GM23338 (cell line): ENCODE data around the gene SLC6A7. TPM values are rescaled to one million over a fixed set of nuclear protein-coding genes. Genes with fewer than 3 reads are reported as not detected.

Experiments
- ATAC-seq: fragments of 200-7000 bp; cut with Tn5 transposase; 3 replicates; pipeline ENCODE4 v1.9.1; 2020
- DNase-seq: peaks from one replicate; pipeline ENCODE4 v3.0.0-alpha.2; 2015; ENCODE audit warnings: low spot score
- H2AFZ ChIP-seq: fragments of 200-600 bp; sonication (generic); 2 replicates; pipeline ENCODE4 v1.8.0; 2016; ENCODE audit warnings: antibody characterized with exemption, mild to moderate bottlenecking, moderate library complexity
- H3F3A ChIP-seq: fragments of 200-600 bp; sonication (generic); replicated peaks from 2 replicates; pipeline ENCODE4 v1.8.0; 2017; ENCODE audit warnings: antibody characterized with exemption, mixed run types, low read depth
- H3K27ac ChIP-seq: fragments of 200-600 bp; sonication (generic); 2 replicates; pipeline ENCODE4 v1.6.1; 2016; ENCODE audit warnings: low read depth
- H3K27me3 ChIP-seq: fragments of 200-600 bp; sonication (generic); 2 replicates; pipeline ENCODE4 v1.8.0; 2016; ENCODE audit warnings: mild to moderate bottlenecking, mixed run types, moderate library complexity; ENCODE audit not compliant: insufficient read depth
- H3K36me3 ChIP-seq: fragments of 200-600 bp; sonication (generic); 2 replicates; pipeline ENCODE4 v1.8.0; 2016; ENCODE audit warnings: mild to moderate bottlenecking; ENCODE audit not compliant: insufficient read depth
- H3K4me1 ChIP-seq: fragments of 200-600 bp; sonication (generic); 2 replicates; pipeline ENCODE4 v1.8.0; 2016; ENCODE audit warnings: mild to moderate bottlenecking, moderate library complexity; ENCODE audit not compliant: insufficient read depth
- H3K4me2 ChIP-seq: fragments of 200-600 bp; sonication (generic); 2 replicates; pipeline ENCODE4 v1.7.1; 2017; ENCODE audit warnings: mixed run types
- H3K4me3 ChIP-seq: fragments of 200-600 bp; sonication (generic); 2 replicates; pipeline ENCODE4 v1.6.1; 2016; ENCODE audit warnings: mixed run types
- H3K79me2 ChIP-seq: fragments of 200-600 bp; sonication (generic); replicated peaks from 2 replicates; pipeline ENCODE4 v1.8.0; 2017; ENCODE audit warnings: mild to moderate bottlenecking; ENCODE audit not compliant: insufficient read depth
- H3K9me2 ChIP-seq: fragments of 200-600 bp; sonication (generic); 2 replicates; pipeline ENCODE4 v1.8.0; 2017; ENCODE audit not compliant: insufficient read depth
- H4K20me1 ChIP-seq: fragments of 200-600 bp; sonication (generic); replicated peaks from 2 replicates; pipeline ENCODE4 v1.8.0; 2017; ENCODE audit warnings: mild to moderate bottlenecking; ENCODE audit not compliant: insufficient read depth
- H3K27ac Mint-ChIP-seq: 2 replicates; pipeline ENCODE4 v1.8.0; 2020; ENCODE audit warnings: inconsistent platforms, mild to moderate bottlenecking, moderate library complexity, mixed read lengths
- H3K27me3 Mint-ChIP-seq: 3 replicates; pipeline ENCODE4 v1.8.0; 2022; ENCODE audit warnings: low read depth, mild to moderate bottlenecking, moderate library complexity, mixed read lengths, inconsistent platforms; ENCODE audit not compliant: insufficient read depth, poor library complexity
- H3K36me3 Mint-ChIP-seq: 3 replicates; pipeline ENCODE4 v1.8.0; 2021; ENCODE audit warnings: low read depth, mild to moderate bottlenecking, inconsistent platforms, moderate library complexity, mixed read lengths
- H3K4me1 Mint-ChIP-seq: 3 replicates; pipeline ENCODE4 v1.8.0; 2020; ENCODE audit warnings: mild to moderate bottlenecking, inconsistent platforms, mixed read lengths
- H3K4me3 Mint-ChIP-seq: 3 replicates; pipeline ENCODE4 v1.8.0; 2021; ENCODE audit warnings: moderate library complexity, mild to moderate bottlenecking, inconsistent platforms, mixed read lengths
- H3K9me3 Mint-ChIP-seq: 3 replicates; pipeline ENCODE4 v1.8.0; 2020; ENCODE audit warnings: moderate library complexity, mild to moderate bottlenecking, inconsistent platforms, mixed read lengths
- CREB1 ChIP-seq: fragments of 250-450 bp; sonication (Bioruptor Pico); IDR thresholded peaks from 2 replicates; pipeline ENCODE4 v1.5.0; 2020; ENCODE audit warnings: low read depth, mild to moderate bottlenecking, moderate library complexity
- CTCF ChIP-seq, 2 experiments: fragments of 200-600 bp in 1 of 2; sonication (generic) in 1 of 2; conservative IDR thresholded peaks; 2 replicates each; pipeline versions ENCODE4 v1.5.1 to v1.6.1; 2016 to 2017; ENCODE audit warnings: antibody characterized with exemption in 2 of 2, low read depth in 2 of 2, mild to moderate bottlenecking in 2 of 2, moderate library complexity in 1 of 2
- ETS1 ChIP-seq: IDR thresholded peaks from 2 replicates; pipeline ENCODE4 v1.6.1; 2016; ENCODE audit warnings: antibody characterized with exemption
- EZH2 ChIP-seq: fragments of 200-600 bp; sonication (generic); IDR thresholded peaks from one replicate; pipeline ENCODE4 v1.8.0; 2017; ENCODE audit warnings: antibody characterized with exemption, mild to moderate bottlenecking, low read depth; ENCODE audit not compliant: unreplicated experiment
- EZH2phosphoT487 ChIP-seq: fragments of 200-600 bp; sonication (generic); IDR thresholded peaks from one replicate; pipeline ENCODE4 v1.8.1; 2018; ENCODE audit warnings: antibody characterized with exemption; ENCODE audit not compliant: unreplicated experiment
- JUNB ChIP-seq: IDR thresholded peaks from one replicate; pipeline ENCODE4 v1.6.1; 2016; ENCODE audit warnings: antibody characterized with exemption; ENCODE audit not compliant: unreplicated experiment
- NANOG ChIP-seq: IDR thresholded peaks from 2 replicates; pipeline ENCODE4 v1.6.1; 2016; ENCODE audit warnings: antibody characterized with exemption, borderline replicate concordance
- POLR2AphosphoS5 ChIP-seq: IDR thresholded peaks from 2 replicates; pipeline ENCODE4 v1.6.1; 2016; ENCODE audit warnings: antibody characterized with exemption, low read depth
- REST ChIP-seq: IDR thresholded peaks from one replicate; pipeline ENCODE4 v1.6.1; 2018; ENCODE audit warnings: antibody characterized with exemption; ENCODE audit not compliant: unreplicated experiment
- STAT1 ChIP-seq: IDR thresholded peaks from one replicate; pipeline ENCODE4 v1.6.1; 2016; ENCODE audit warnings: antibody characterized with exemption; ENCODE audit not compliant: unreplicated experiment
- ZNF114 ChIP-seq: fragments of 250-450 bp; sonication (Bioruptor Pico); IDR thresholded peaks from 2 replicates; pipeline ENCODE4 v1.5.0; 2020; ENCODE audit warnings: mild to moderate bottlenecking, moderate library complexity
- ZNF331 ChIP-seq: fragments of 250-450 bp; sonication (Bioruptor Pico); IDR thresholded peaks from 2 replicates; pipeline ENCODE4 v1.5.0; 2020; ENCODE audit warnings: low read depth, mild to moderate bottlenecking, moderate library complexity
- ZNF462 ChIP-seq: fragments of 250-450 bp; sonication (Bioruptor Pico); IDR thresholded peaks from 2 replicates; pipeline ENCODE4 v1.5.0; 2020; ENCODE audit warnings: mild to moderate bottlenecking, moderate library complexity
- polyA plus RNA-seq: library from polyadenylated mRNA; unstranded; fragments of >200 nt; fragmentation: Nextera tagmentation; extraction: Ambion mirVana; gene quantifications from 2 replicates; pipeline ENCODE4 v1.2.1, GENCODE V29; 2016
- total RNA-seq: library from RNA; depleted of rRNA; stranded (reverse); fragments of >200 nt; shearing (Covaris generic); gene quantifications from 2 replicates; pipeline ENCODE4 v1.2.3, GENCODE V29; 2014

SLC6A7 gene
- total and polyA plus RNA-seq, 2 experiments from 2014 or later, result not detected

GRCh38 chr5:150164211-150164980, 25.5 kb upstream of the SLC6A7 start:
- no peak overlapping the region for H3K4me2 ChIP-seq
- Mint-ChIP-seq H3K27me3 (peaks cover 58% of the 10 kb centered on the region), H3K4me1 (peaks cover 29% of the 10 kb centered on the region), H3K36me3 (no peaks in the 10 kb centered on the region), H3K9me3 (no peaks in the 10 kb centered on the region), H3K4me3 (no peak overlapping the region), H3K27ac (no peak overlapping the region)
- peaks cover 8% of the 10 kb centered on the region; the same call in 1 of the 2 replicates for H3F3A ChIP-seq
- H2AFZ ChIP-seq, result no peak overlapping the region
- H3K27ac ChIP-seq, result no peak overlapping the region
- peaks cover 59% of the 10 kb centered on the region for H3K27me3 ChIP-seq
- peaks cover 5% of the 10 kb centered on the region; the same call in 1 of the 2 replicates for H4K20me1 ChIP-seq
- no peak overlapping the region for H3K4me3 ChIP-seq
- ATAC-seq (no peak), DNase-seq (no peak)
- no peaks in the 10 kb centered on the region for H3K79me2 ChIP-seq
- TF ChIP-seq ZNF462 (CRISPR knock-in tag) (no peak), JUNB (no peak), CREB1 (CRISPR knock-in tag) (no peak), CTCF (conservative IDR thresholded peaks at IDR 0.05; ENCODE audit: low read depth in 2 of 2) (no peak), NANOG (no peak), ZNF114 (no peak), POLR2AphosphoS5 (no peak), STAT1 (no peak), EZH2phosphoT487 (no peak), EZH2 (no peak), ETS1 (no peak), ZNF331 (no peak), REST (no peak)
- H3K4me1 ChIP-seq, result no peaks in the 10 kb centered on the region; the same call in 1 of the 2 replicates
- no peaks in the 10 kb centered on the region for H3K9me2 ChIP-seq
- H3K36me3 ChIP-seq, result no peaks in the 10 kb centered on the region
